ENCODE measurements around the gene ZBTB5.

DNA sequence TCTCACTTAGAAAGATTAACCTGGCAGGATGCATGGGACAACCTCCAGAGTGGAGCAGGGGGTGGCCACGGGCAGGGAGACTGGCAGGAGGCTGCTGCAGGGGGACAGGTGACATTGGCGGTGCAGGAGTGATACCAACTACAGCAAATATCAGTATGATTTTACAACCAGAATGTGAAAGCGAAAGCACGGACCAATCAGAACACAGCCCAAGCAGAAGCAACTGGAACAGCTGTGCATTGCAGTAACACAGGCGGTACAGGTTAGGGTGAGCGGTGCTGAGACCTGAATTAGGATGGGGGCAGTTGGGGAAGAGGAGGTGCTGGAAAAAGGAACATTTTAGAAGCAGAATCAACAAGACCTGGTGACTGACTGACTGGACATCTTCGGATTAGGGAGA, 49.7 kb upstream of the ZBTB5 start:
- TF ChIP-seq, protein P1, sequence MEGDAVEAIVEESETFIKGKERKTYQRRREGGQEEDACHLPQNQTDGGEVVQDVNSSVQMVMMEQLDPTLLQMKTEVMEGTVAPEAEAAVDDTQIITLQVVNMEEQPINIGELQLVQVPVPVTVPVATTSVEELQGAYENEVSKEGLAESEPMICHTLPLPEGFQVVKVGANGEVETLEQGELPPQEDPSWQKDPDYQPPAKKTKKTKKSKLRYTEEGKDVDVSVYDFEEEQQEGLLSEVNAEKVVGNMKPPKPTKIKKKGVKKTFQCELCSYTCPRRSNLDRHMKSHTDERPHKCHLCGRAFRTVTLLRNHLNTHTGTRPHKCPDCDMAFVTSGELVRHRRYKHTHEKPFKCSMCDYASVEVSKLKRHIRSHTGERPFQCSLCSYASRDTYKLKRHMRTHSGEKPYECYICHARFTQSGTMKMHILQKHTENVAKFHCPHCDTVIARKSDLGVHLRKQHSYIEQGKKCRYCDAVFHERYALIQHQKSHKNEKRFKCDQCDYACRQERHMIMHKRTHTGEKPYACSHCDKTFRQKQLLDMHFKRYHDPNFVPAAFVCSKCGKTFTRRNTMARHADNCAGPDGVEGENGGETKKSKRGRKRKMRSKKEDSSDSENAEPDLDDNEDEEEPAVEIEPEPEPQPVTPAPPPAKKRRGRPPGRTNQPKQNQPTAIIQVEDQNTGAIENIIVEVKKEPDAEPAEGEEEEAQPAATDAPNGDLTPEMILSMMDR (IDR thresholded peaks at IDR 0.05; ENCODE audit: insufficient read depth, low read depth, low read length), result no peak
- no peak for TF ChIP-seq EZH2 (IDR thresholded peaks at IDR 0.05; ENCODE audit: insufficient read depth, low read length)

All from astrocyte (in vitro differentiated cells and primary cell).